Endothelial cell of umbilical vein (primary cell): ENCODE results near the gene MCC.

Experiments used
- EZH2 ChIP-seq: IDR thresholded peaks from 2 replicates; pipeline ENCODE4 v1.6.1; 2012; ENCODE audit warnings: borderline replicate concordance, low read depth, mild to moderate bottlenecking, moderate library complexity, low read length, inconsistent platforms; ENCODE audit not compliant: severe bottlenecking
- FOS ChIP-seq: IDR thresholded peaks from 2 replicates; pipeline ENCODE4 v1.6.1; 2011; ENCODE audit warnings: mild to moderate bottlenecking, low read length, moderate library complexity, borderline replicate concordance; ENCODE audit not compliant: insufficient read depth
- JUN ChIP-seq: IDR thresholded peaks from 2 replicates; pipeline ENCODE4 v1.6.1; 2011; ENCODE audit warnings: borderline replicate concordance, low read depth; ENCODE audit not compliant: insufficient read length, insufficient read depth
- MYC ChIP-seq: IDR thresholded peaks from one replicate; pipeline ENCODE4 v1.6.1; 2011; ENCODE audit warnings: mild to moderate bottlenecking, low read depth, low read length
- POLR2A ChIP-seq: IDR thresholded peaks from 2 replicates; pipeline ENCODE4 v1.6.1; 2012; ENCODE audit warnings: low read depth, mild to moderate bottlenecking, control low read depth, low read length
- TF ChIP-seq, protein P1 (sequence below): IDR thresholded peaks from 2 replicates; pipeline ENCODE4 v1.6.1; 2011; ENCODE audit not compliant: insufficient read depth, insufficient read length
- TF ChIP-seq, protein P2 (sequence below), 2 donors: IDR thresholded peaks; 1 replicate in 1 of 2; 2 replicates in 1 of 2; pipeline ENCODE4 v1.5.1; 2011; ENCODE audit warnings: low read length in 2 of 2, mild to moderate bottlenecking in 2 of 2, moderate library complexity in 2 of 2, control low read depth in 1 of 2, inconsistent platforms in 1 of 2, low read depth in 1 of 2; ENCODE audit not compliant: insufficient read depth in 1 of 2; ENCODE audit errors: extremely low read depth in 1 of 2

DNA sequence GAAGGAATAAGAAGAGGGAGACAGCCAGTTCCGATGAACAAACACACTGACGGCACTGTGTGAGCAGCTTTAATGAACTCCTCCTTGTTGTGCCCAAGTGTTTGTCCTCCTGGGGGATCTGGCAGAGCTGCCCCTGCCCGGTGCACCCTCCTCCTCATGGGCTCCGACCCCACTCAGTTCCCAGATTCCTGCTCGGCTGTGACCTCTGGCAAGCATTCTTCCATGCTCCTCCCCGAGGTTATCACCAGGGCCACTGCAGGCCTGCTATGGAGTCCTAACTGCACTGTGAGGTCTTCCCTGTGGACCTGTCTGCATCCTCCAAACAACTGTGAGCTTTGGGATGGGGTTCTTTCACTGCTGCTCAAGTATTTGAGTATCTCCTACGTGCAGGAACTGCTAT lies 369.5 kb downstream of the MCC start:
- TF ChIP-seq, protein P1, sequence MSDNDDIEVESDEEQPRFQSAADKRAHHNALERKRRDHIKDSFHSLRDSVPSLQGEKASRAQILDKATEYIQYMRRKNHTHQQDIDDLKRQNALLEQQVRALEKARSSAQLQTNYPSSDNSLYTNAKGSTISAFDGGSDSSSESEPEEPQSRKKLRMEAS: no peak
- TF ChIP-seq, protein P2, sequence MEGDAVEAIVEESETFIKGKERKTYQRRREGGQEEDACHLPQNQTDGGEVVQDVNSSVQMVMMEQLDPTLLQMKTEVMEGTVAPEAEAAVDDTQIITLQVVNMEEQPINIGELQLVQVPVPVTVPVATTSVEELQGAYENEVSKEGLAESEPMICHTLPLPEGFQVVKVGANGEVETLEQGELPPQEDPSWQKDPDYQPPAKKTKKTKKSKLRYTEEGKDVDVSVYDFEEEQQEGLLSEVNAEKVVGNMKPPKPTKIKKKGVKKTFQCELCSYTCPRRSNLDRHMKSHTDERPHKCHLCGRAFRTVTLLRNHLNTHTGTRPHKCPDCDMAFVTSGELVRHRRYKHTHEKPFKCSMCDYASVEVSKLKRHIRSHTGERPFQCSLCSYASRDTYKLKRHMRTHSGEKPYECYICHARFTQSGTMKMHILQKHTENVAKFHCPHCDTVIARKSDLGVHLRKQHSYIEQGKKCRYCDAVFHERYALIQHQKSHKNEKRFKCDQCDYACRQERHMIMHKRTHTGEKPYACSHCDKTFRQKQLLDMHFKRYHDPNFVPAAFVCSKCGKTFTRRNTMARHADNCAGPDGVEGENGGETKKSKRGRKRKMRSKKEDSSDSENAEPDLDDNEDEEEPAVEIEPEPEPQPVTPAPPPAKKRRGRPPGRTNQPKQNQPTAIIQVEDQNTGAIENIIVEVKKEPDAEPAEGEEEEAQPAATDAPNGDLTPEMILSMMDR (IDR thresholded peaks at IDR 0.05; ENCODE audit: extremely low read depth in 1 of 2, insufficient read depth in 1 of 2, low read depth in 1 of 2, low read length in 2 of 2): no peak
- TF ChIP-seq POLR2A (no peak), JUN (no peak), EZH2 (no peak), FOS (no peak), MYC (no peak)
